OCI-LY1 (cell line): ENCODE data around the gene SH3GLB1.

ENCODE experiments used
- H2AFZ ChIP-seq: fragments of 200-600 bp; sonication (generic), shearing (Covaris generic); 2 replicates; pipeline ENCODE4 v1.6.0; 2014; ENCODE audit warnings: antibody characterized with exemption, mild to moderate bottlenecking, low read length
- H3F3A ChIP-seq: fragments of 200-600 bp; sonication (generic), shearing (Covaris generic); 2 replicates; pipeline ENCODE4 v1.6.0; 2014; ENCODE audit warnings: mild to moderate bottlenecking, antibody characterized with exemption, low read length, moderate library complexity; ENCODE audit not compliant: insufficient read depth
- H3K27ac ChIP-seq: fragments of 200-600 bp; sonication (generic); 2 replicates; pipeline ENCODE4 v1.5.1; 2014; ENCODE audit warnings: low read length, mixed run types, mild to moderate bottlenecking, low read depth; ENCODE audit not compliant: poor library complexity, severe bottlenecking
- H3K27me3 ChIP-seq: fragments of 200-600 bp; sonication (generic); 2 replicates; pipeline ENCODE4 v1.6.0; 2014; ENCODE audit warnings: antibody characterized with exemption, mild to moderate bottlenecking, low read length, moderate library complexity; ENCODE audit not compliant: insufficient read depth
- H3K36me3 ChIP-seq: fragments of 200-600 bp; sonication (generic); 2 replicates; pipeline ENCODE4 v1.6.1; 2014; ENCODE audit warnings: mild to moderate bottlenecking, antibody characterized with exemption, low read length, moderate library complexity, mixed read lengths; ENCODE audit not compliant: insufficient read depth
- H3K4me1 ChIP-seq: fragments of 200-600 bp; sonication (generic); 2 replicates; pipeline ENCODE4 v1.5.1; 2014; ENCODE audit warnings: mild to moderate bottlenecking, low read length, moderate library complexity; ENCODE audit not compliant: insufficient read depth, severe bottlenecking
- H3K4me2 ChIP-seq: fragments of 200-600 bp; sonication (generic), shearing (Covaris generic); 2 replicates; pipeline ENCODE4 v1.6.1; 2014; ENCODE audit warnings: low read length
- H3K4me3 ChIP-seq: fragments of 200-600 bp; sonication (generic); 2 replicates; pipeline ENCODE4 v1.5.1; 2014; ENCODE audit warnings: low read length, low read depth, mild to moderate bottlenecking, mixed read lengths; ENCODE audit not compliant: poor library complexity, severe bottlenecking
- H3K79me2 ChIP-seq: fragments of 200-600 bp; shearing (Covaris generic); 2 replicates; pipeline ENCODE4 v1.6.1; 2016; ENCODE audit warnings: mixed run types, low read length, mixed read lengths; ENCODE audit not compliant: insufficient read depth
- H3K9ac ChIP-seq: fragments of 200-600 bp; sonication (generic), shearing (Covaris generic); 2 replicates; pipeline ENCODE4 v1.6.1; 2014; ENCODE audit warnings: mild to moderate bottlenecking, low read length, mixed read lengths
- H3K9me2 ChIP-seq: fragments of 200-600 bp; sonication (generic), shearing (Covaris generic); 2 replicates; pipeline ENCODE4 v1.6.1; 2014; ENCODE audit warnings: low read depth, mild to moderate bottlenecking, low read length, mixed read lengths
- H3K9me3 ChIP-seq: fragments of 200-600 bp; shearing (Covaris generic); 2 replicates; pipeline ENCODE4 v1.6.1; 2014; ENCODE audit warnings: low read length, mixed read lengths
- H4K20me1 ChIP-seq: fragments of 200-600 bp; sonication (generic), shearing (Covaris generic); 2 replicates; pipeline ENCODE4 v1.6.0; 2016; ENCODE audit warnings: mild to moderate bottlenecking, low read length; ENCODE audit not compliant: insufficient read depth
- CTCF ChIP-seq: fragments of 200-600 bp; sonication (generic), shearing (Covaris generic); IDR thresholded peaks from 2 replicates; pipeline ENCODE4 v1.5.1; 2017; ENCODE audit warnings: mild to moderate bottlenecking, antibody characterized with exemption, low read length, moderate library complexity, mixed read lengths
- EZH2 ChIP-seq: fragments of 200-600 bp; sonication (generic), shearing (Covaris generic); IDR thresholded peaks from 2 replicates; pipeline ENCODE4 v1.8.0; 2017; ENCODE audit warnings: borderline replicate concordance, mixed run types, mild to moderate bottlenecking, antibody characterized with exemption, low read length, moderate library complexity, mixed read lengths

Gene SH3GLB1

GRCh38 chr1:86708920-86709319 lies 4.5 kb downstream of the SH3GLB1 start:
- Histone ChIP-seq H4K20me1 (no peaks in the 10 kb centered on the region), H2AFZ (no peak overlapping the region), H3K27me3 (no peaks in the 10 kb centered on the region), H3K4me3 (no peak overlapping the region), H3K9me3 (no peaks in the 10 kb centered on the region), H3K79me2 (peaks cover 75% of the 10 kb centered on the region), H3K9ac (no peak overlapping the region), H3K4me1 (peaks cover 23% of the 10 kb centered on the region), H3K4me2 (no peak overlapping the region), H3K36me3 (no peaks in the 10 kb centered on the region; the same call in 1 of the 2 replicates), H3K9me2 (no peaks in the 10 kb centered on the region), H3F3A (no peaks in the 10 kb centered on the region), H3K27ac (no peak overlapping the region)
- TF ChIP-seq EZH2 (no peak), CTCF (no peak)

- TF ChIP-seq EZH2 = no peak
- TF ChIP-seq CTCF = no peak
- Histone ChIP-seq H2AFZ (no peak overlapping the region), H3K27me3 (no peaks in the 10 kb centered on the region), H3K4me2 (no peak overlapping the region), H3K4me3 (no peak overlapping the region), H3K4me1 (peaks cover 9% of the 10 kb centered on the region), H3K9me2 (no peaks in the 10 kb centered on the region), H3K9me3 (no peaks in the 10 kb centered on the region), H3K27ac (no peak overlapping the region), H3F3A (no peaks in the 10 kb centered on the region), H4K20me1 (no peaks in the 10 kb centered on the region), H3K36me3 (peaks cover 17% of the 10 kb centered on the region), H3K79me2 (peaks cover 72% of the 10 kb centered on the region), H3K9ac (no peak overlapping the region)
These were observed 7.9 kb downstream of the SH3GLB1 start for GRCh38 chr1:86712088-86712860.

GRCh38 chr1:86713477-86713876 lies 9.1 kb downstream of the SH3GLB1 start:
- TF ChIP-seq EZH2 (no peak), CTCF (no peak)
- Histone ChIP-seq H3K4me1 (peaks cover 8% of the 10 kb centered on the region), H3K9ac (no peak overlapping the region), H3K9me3 (no peaks in the 10 kb centered on the region), H3K36me3 (peaks cover 19% of the 10 kb centered on the region; the same call in 1 of the 2 replicates), H3K9me2 (no peaks in the 10 kb centered on the region), H3K27me3 (no peaks in the 10 kb centered on the region), H3K27ac (no peak overlapping the region), H3K4me3 (no peak overlapping the region), H2AFZ (no peak overlapping the region), H3K79me2 (peaks cover 61% of the 10 kb centered on the region), H4K20me1 (no peaks in the 10 kb centered on the region), H3K4me2 (no peak overlapping the region), H3F3A (no peaks in the 10 kb centered on the region)
